Left lung (tissue), 10 donors: ENCODE measurements around the gene GIMAP1. TPM values are rescaled to one million over a fixed set of nuclear protein-coding genes. Genes with fewer than 3 reads are reported as not detected.
A peak's percentile ranks its signal among the peaks of the same experiment; 100 is the strongest.

Experiments used
- ATAC-seq: fragments of 200-7000 bp; cut with Tn5 transposase; one replicate; pipeline ENCODE4 v1.9.1; 2020; ENCODE audit warnings: moderate library complexity
- DNase-seq, 4 donors: peaks; one replicate each; pipeline ENCODE4 v3.0.0-alpha.2; 2013 to 2020
- H3K27ac ChIP-seq, 2 donors: fragments of 200-600 bp; sonication (generic) in 1 of 2; one replicate each; pipeline versions ENCODE4 v1.5.0 to v1.8.0; 2020 to 2021
- H3K27me3 ChIP-seq, 2 donors: fragments of 200-600 bp; sonication (generic) in 1 of 2; one replicate each; pipeline versions ENCODE4 v1.5.0 to v1.8.0; 2020 to 2021
- H3K36me3 ChIP-seq, 2 donors: fragments of 200-600 bp; sonication (generic) in 1 of 2; one replicate each; pipeline versions ENCODE4 v1.5.0 to v1.8.0; 2020 to 2021
- H3K4me1 ChIP-seq, 2 donors: fragments of 200-600 bp; one replicate each; pipeline ENCODE4 v1.8.0; 2021
- H3K4me3 ChIP-seq, 2 donors: fragments of 200-600 bp; sonication (generic) in 1 of 2; one replicate each; pipeline versions ENCODE4 v1.5.0 to v1.8.0; 2020 to 2021; ENCODE audit warnings: mild to moderate bottlenecking in 1 of 2
- H3K9me3 ChIP-seq, 2 donors: fragments of 200-600 bp; sonication (generic) in 1 of 2; one replicate each; pipeline versions ENCODE4 v1.5.0 to v1.8.0; 2020 to 2021
- intact Hi-C, 2 donors: fragments of 100-400 bp; cut with DNase I; formaldehyde crosslinking; loops; one replicate each; pipeline versions ENCODE4 v1.11.2 to v1.14.2; 2022
- polyA plus RNA-seq, 6 donors: library from polyadenylated mRNA; unstranded; fragments of 120-200 nt; gene quantifications; one replicate each; pipeline ENCODE4 v1.2.1, GENCODE V29; 2013; ENCODE audit not compliant: insufficient read length in 6 of 6
- total RNA-seq, 2 donors: library from RNA; stranded (reverse); fragmentation: NEBNext Ultra II Directional; extraction: Animal tissue kit (Norgen Biotek cat#: 25700); gene quantifications; one replicate each; pipeline ENCODE4 v1.2.1, GENCODE V29; 2021
- TF ChIP-seq, protein P1 (sequence below), 2 donors: fragments of 200-600 bp; sonication (generic) in 1 of 2; IDR thresholded peaks; one replicate each; pipeline versions ENCODE4 v1.5.0 to v1.8.0; 2021; ENCODE audit warnings: antibody characterized with exemption in 2 of 2
- donor health status: DM: no; HTN: yes; CAD: no.
- donor health status: DM: no; HTN: no; CAD: no.

Gene GIMAP1
- total and polyA plus RNA-seq, 8 donors = 4.2 to 11.3 (median 5.7) TPM

DNA sequence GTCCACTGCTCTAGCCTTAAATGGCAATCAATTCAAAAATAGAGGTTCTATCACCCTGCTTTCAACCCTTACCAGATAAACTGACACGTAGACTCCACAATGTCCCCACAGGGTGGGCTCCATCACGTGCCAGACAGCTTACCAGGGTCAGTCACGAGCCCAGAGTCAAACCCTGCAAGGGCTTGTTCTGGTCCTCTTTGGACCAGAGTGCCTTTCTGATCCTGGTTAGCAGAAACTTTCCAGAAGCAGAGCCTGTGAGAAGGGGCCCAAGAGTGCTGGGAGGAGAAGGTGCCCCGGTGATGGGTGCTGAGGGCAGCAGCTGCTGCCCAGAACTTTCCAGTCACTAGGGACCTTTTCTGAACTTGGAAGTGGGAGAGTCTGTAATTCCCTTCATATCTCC is 20.5 kb downstream of the GIMAP1 start:
- TF ChIP-seq, protein P1, sequence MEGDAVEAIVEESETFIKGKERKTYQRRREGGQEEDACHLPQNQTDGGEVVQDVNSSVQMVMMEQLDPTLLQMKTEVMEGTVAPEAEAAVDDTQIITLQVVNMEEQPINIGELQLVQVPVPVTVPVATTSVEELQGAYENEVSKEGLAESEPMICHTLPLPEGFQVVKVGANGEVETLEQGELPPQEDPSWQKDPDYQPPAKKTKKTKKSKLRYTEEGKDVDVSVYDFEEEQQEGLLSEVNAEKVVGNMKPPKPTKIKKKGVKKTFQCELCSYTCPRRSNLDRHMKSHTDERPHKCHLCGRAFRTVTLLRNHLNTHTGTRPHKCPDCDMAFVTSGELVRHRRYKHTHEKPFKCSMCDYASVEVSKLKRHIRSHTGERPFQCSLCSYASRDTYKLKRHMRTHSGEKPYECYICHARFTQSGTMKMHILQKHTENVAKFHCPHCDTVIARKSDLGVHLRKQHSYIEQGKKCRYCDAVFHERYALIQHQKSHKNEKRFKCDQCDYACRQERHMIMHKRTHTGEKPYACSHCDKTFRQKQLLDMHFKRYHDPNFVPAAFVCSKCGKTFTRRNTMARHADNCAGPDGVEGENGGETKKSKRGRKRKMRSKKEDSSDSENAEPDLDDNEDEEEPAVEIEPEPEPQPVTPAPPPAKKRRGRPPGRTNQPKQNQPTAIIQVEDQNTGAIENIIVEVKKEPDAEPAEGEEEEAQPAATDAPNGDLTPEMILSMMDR (IDR thresholded peaks at IDR 0.05) = no peak
- Histone ChIP-seq H3K4me1 (peaks cover 0 to 34% of the 10 kb centered on the region in 2 donors), H3K27me3 (no peaks in the 10 kb centered on the region), H3K27ac (peak overlapping the region; percentile 70 to 75), H3K4me3 (peak overlapping the region; percentile 27 to 63), H3K9me3 (no peaks in the 10 kb centered on the region), H3K36me3 (peaks cover 0 to 18% of the 10 kb centered on the region in 2 donors)
- no peak for DNase-seq
- ATAC-seq = no peak
- intact Hi-C loops = no loop called here

DNA sequence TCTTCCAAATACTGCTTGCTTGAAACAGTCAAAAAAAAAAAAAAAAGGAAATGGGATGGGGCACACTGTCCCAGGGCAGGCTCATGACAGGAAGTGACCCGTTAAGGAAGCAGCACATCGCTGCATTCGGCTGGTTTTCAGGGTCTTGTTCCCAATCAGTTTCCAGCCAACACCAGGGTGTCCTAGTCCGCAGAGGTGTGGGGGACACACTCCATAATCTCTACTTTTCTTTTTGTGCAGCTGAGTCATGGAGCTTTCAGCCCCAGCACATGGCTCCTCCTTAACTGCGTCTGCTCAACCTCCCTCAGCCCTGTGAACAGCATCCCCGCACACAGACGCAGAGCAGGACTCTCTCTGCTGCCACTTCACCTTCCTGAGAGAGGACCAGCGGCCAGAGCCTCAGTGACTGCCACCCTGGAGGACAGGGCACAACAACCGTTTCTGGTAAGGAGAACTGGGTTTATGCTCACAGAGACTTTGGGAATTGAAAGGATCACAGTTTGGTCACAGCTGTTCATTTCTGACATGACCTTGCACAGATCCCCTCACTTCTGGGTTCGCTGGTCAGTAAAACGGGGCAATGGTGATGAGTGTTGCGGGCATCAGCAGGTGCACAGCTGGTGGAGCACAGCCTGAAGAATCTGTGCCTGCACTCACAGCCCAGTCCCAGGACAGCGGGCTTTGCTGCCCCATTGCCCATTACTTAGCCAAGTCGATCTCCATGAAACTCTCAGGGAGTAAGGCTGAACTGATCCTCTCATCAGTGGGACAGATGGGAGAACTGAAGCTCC is 21.0 kb downstream of the GIMAP1 start, which contains the start of gene GIMAP5:
Gene GIMAP5, plus strand, starts transcription at position 154 of the 791 bp plus-strand sequence. CDS start 3,467 bp downstream, outside the sequence.
- peak within 1 kb of the TSS; percentile 70 to 75 for H3K27ac ChIP-seq
- ATAC-seq = peak; percentile 63

DNA sequence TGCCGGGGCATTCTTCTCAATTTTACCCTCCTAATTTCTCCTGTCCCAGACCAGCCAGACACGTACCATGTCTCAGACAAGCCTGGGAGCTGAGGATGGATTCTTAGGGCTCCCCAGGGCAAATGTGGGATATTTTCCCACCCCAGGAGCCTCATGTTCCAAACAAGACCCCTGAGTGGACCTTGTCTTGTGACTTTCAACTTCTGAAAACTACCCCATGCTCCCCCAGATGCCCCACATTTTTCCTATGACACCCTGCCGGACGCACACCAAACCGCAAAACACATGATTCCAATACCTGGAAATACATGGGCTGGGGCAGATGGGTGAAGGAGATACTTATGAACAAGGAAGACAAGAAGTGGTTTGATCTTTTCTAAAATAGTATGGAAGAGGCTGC is 21.7 kb downstream of the GIMAP1 start:
- ATAC-seq (no peak), DNase-seq (no peak)
- peaks cover 0 to 46% of the 10 kb centered on the region in 2 donors for H3K4me1 ChIP-seq
- H3K27me3 ChIP-seq = no peaks in the 10 kb centered on the region
- intact Hi-C loops = no loop called here
- peak overlapping the region; percentile 70 to 75 for H3K27ac ChIP-seq
- peaks cover 0 to 30% of the 10 kb centered on the region in 2 donors for H3K36me3 ChIP-seq
- H3K9me3 ChIP-seq = no peaks in the 10 kb centered on the region
- peak overlapping the region; percentile 27 to 63 for H3K4me3 ChIP-seq
- TF ChIP-seq, protein P1 (IDR thresholded peaks at IDR 0.05) = no peak

More for the DNA sequence above, 21.0 kb downstream of the GIMAP1 start, which contains the start of gene GIMAP5:
- H3K4me1 ChIP-seq = peaks cover 0 to 40% of the 10 kb centered on the region in 2 donors
- TF ChIP-seq, protein P1 (IDR thresholded peaks at IDR 0.05) = no peak
- no peaks in the 10 kb centered on the region for H3K27me3 ChIP-seq
- no peaks in the 10 kb centered on the region for H3K9me3 ChIP-seq
- H3K4me3 ChIP-seq = peak within 1 kb of the TSS; percentile 27 to 63
- H3K36me3 ChIP-seq = peaks cover 0 to 24% of the 10 kb centered on the region in 2 donors
- intact Hi-C loops = no loop called here
- DNase-seq = no peak

DNA sequence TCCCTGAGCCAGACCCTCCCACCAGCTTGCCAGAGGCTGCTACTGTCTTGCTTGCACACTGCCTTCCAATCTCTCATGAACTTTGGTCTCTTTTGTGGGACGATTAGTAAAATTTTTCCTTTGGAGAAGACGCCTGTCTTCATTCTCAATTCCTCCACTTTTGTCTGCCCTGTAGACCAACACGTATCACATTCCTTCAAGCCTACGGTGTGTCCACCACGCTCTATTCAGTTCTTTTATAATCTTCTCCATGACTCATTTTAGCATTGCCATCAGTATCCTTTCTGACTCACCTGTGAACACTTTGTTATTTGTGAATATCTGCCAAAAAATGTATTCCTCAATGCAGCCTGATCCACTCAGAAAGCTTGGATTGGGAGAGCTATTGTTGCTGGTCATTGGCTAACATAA is 22.2 kb downstream of the GIMAP1 start:
- intact Hi-C loops = no loop called here
- Histone ChIP-seq H3K27me3 (no peaks in the 10 kb centered on the region), H3K36me3 (peaks cover 0 to 35% of the 10 kb centered on the region in 2 donors), H3K4me3 (peak overlapping the region; percentile 27 to 63), H3K4me1 (peaks cover 0 to 51% of the 10 kb centered on the region in 2 donors), H3K27ac (peak overlapping the region; percentile 70 to 75), H3K9me3 (no peaks in the 10 kb centered on the region)
- TF ChIP-seq, protein P1 (IDR thresholded peaks at IDR 0.05) = no peak
- no peak for DNase-seq
- ATAC-seq = peak; percentile 16

DNA sequence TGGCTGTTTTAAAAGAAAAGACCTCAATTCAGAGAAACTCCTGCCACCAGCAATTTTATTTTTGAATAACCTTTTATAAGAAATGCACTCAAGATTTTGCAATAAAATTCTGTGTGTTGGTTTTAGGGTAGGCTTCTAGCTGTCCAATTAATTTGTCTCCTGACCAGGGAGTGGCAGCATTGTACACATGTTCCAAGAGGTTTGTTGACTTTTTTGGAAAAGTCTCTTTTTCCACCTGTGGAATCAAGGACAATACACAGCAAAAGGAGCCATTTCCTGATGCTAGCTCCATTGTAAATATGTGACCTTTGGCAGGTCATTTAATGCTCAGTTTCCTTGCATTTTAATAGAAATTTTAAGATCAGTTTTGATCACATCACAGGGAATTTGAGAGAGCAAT is 22.6 kb downstream of the GIMAP1 start:
- H3K27me3 ChIP-seq = no peaks in the 10 kb centered on the region
- intact Hi-C loops = no loop called here
- no peaks in the 10 kb centered on the region for H3K9me3 ChIP-seq
- TF ChIP-seq, protein P1 (IDR thresholded peaks at IDR 0.05) = no peak
- peak overlapping the region; percentile 27 to 63 for H3K4me3 ChIP-seq
- H3K36me3 ChIP-seq = peaks cover 0 to 39% of the 10 kb centered on the region in 2 donors
- H3K27ac ChIP-seq = peak overlapping the region; percentile 70 to 75
- ATAC-seq (peak; percentile 49), DNase-seq (no peak)
- H3K4me1 ChIP-seq = peaks cover 0 to 56% of the 10 kb centered on the region in 2 donors
